Motor neuron (in vitro differentiated cells): ENCODE results near the gene CFAP251. TPM values are rescaled to one million over a fixed set of nuclear protein-coding genes. Genes with fewer than 3 reads are reported as not detected.

Experiments used
- ATAC-seq, 8 experiments: fragments of 200-7000 bp; cut with Tn5 transposase; replicated peaks in 6 of 8; 2 replicates each; pipeline ENCODE4 v1.8.0; 2021; ENCODE audit warnings: mild to moderate bottlenecking in 8 of 8, moderate library complexity in 8 of 8
- H3K27ac ChIP-seq, 2 donors: fragments of 250-450 bp; sonication (Bioruptor Pico); 2 replicates each; pipeline ENCODE4 v1.9.0; 2021; ENCODE audit warnings: antibody characterized with exemption in 2 of 2, mild to moderate bottlenecking in 2 of 2, moderate library complexity in 1 of 2
- H3K4me1 ChIP-seq, 2 donors: fragments of 250-450 bp; sonication (Bioruptor Pico); replicated peaks in 1 of 2; 2 replicates each; pipeline ENCODE4 v1.6.1; 2021; ENCODE audit warnings: antibody characterized with exemption in 2 of 2, mild to moderate bottlenecking in 2 of 2, moderate library complexity in 1 of 2
- H3K4me3 ChIP-seq, 5 donors: fragments of 250-450 bp; sonication (Bioruptor Pico); 2 replicates each; pipeline ENCODE4 v1.9.0; 2021; ENCODE audit warnings: antibody characterized with exemption in 5 of 5, mild to moderate bottlenecking in 5 of 5, moderate library complexity in 4 of 5
- WGBS, 10 experiments: fragments of 450-650 bp; shearing (Covaris generic); methylation state at CpG; one replicate each; pipeline ENCODE4 v1.0.0; 2022; 5-methylcytosine and 5-hydroxymethylcytosine counted together
- in situ Hi-C, 9 experiments: fragments of 400-800 bp; cut with MboI; loops; one replicate each; pipeline ENCODE4 v1.15.0; 2021; ENCODE audit warnings: low sequenced_read_pairs in 9 of 9, low pct_unique_long_range_greater_than_20kb in 2 of 9; ENCODE audit not compliant: unreplicated experiment in 9 of 9
- total RNA-seq, 8 experiments: library from RNA; unstranded; fragments of 300-600 nt; gene quantifications; 2 replicates each; pipeline versions ENCODE4 v1.2.3 to v1.2.4, GENCODE V29; 2022

CFAP251 gene
- total RNA-seq, 8 experiments from 2014 or later, result 1.7 to 5.3 (median 2.7) TPM

- WGBS, 10 experiments, result 34 to 88% (median 66%) methylated on average over 1 to 7 of the region's 10 CpGs; no CpG with 5 or more reads in 2 of the 10 experiments
- no peak overlapping the region for H3K4me3 ChIP-seq
- no peaks in the 10 kb centered on the region for H3K4me1 ChIP-seq
- ATAC-seq, result peak in 1 of 8 experiments; percentile 47
- H3K27ac ChIP-seq, result no peak overlapping the region
- in situ Hi-C loops, result no loop called here
These were observed 72.6 kb downstream of the CFAP251 start for GRCh38 chr12:121990692-121991603.

GRCh38 chr12:121992059-121992879, 73.9 kb downstream of the CFAP251 start:
- peak in 2 of 8 experiments; percentile 70 to 87 for ATAC-seq
- H3K4me3 ChIP-seq, result no peak overlapping the region
- no peaks in the 10 kb centered on the region for H3K4me1 ChIP-seq
- in situ Hi-C loops, result no loop called here
- 26 to 97% (median 76%) methylated on average over 2 to 16 of the region's 21 CpGs; no CpG with 5 or more reads in 2 of the 10 experiments for WGBS, 10 experiments
- no peak overlapping the region for H3K27ac ChIP-seq

- WGBS, 10 experiments, result 14 to 83% (median 56%) methylated on average over 1 to 9 of the region's 9 CpGs
- no peaks in the 10 kb centered on the region for H3K4me1 ChIP-seq
- in situ Hi-C loops, result no loop called here
- no peak overlapping the region for H3K4me3 ChIP-seq
- H3K27ac ChIP-seq, result no peak overlapping the region
- ATAC-seq, result no peak
These were observed 77.9 kb downstream of the CFAP251 start for GRCh38 chr12:121996050-121996944.

- no peak overlapping the region for H3K4me3 ChIP-seq
- ATAC-seq, result no peak
- no peaks in the 10 kb centered on the region for H3K4me1 ChIP-seq
- WGBS, 10 experiments, result 62 to 100% (median 85%) methylated on average over 1 to 12 of the region's 13 CpGs
- in situ Hi-C loops, result no loop called here
- H3K27ac ChIP-seq, result no peak overlapping the region
These were observed 78.7 kb downstream of the CFAP251 start for GRCh38 chr12:121996945-121997612.

GRCh38 chr12:122001466-122002209, 83.2 kb downstream of the CFAP251 start:
- ATAC-seq, result peak in 5 of 8 experiments; percentile 45 to 91 (median 85)
- Histone ChIP-seq H3K4me1 (peaks cover 0 to 3% of the 10 kb centered on the region in 2 donors), H3K4me3 (no peak overlapping the region), H3K27ac (peak overlapping the region in 1 of 2 donors; percentile 57)
- in situ Hi-C loops, result no loop called here
- 0 to 100% (median 61%) methylated on average over 1 to 10 of the region's 17 CpGs; no CpG with 5 or more reads in 2 of the 10 experiments for WGBS, 10 experiments

- H3K27ac ChIP-seq, result no peak overlapping the region
- in situ Hi-C loops, result no loop called here
- 12 to 100% (median 86%) methylated on average over 1 to 14 of the region's 28 CpGs; no CpG with 5 or more reads in 1 of the 10 experiments for WGBS, 10 experiments
- peaks cover 0 to 3% of the 10 kb centered on the region in 2 donors for H3K4me1 ChIP-seq
- peak in 3 of 8 experiments; percentile 30 to 83 (median 47) for ATAC-seq
- no peak overlapping the region for H3K4me3 ChIP-seq
These were observed 85.5 kb downstream of the CFAP251 start for GRCh38 chr12:122003651-122004611.

GRCh38 chr12:122004633-122005071, 86.3 kb downstream of the CFAP251 start:
- no peak overlapping the region for H3K27ac ChIP-seq
- no peak for ATAC-seq
- peaks cover 0 to 3% of the 10 kb centered on the region in 2 donors for H3K4me1 ChIP-seq
- WGBS, 10 experiments, result 34 to 93% (median 61%) methylated on average over 2 to 11 of the region's 12 CpGs; no CpG with 5 or more reads in 4 of the 10 experiments
- H3K4me3 ChIP-seq, result no peak overlapping the region
- in situ Hi-C loops, result no loop called here

- ATAC-seq, result no peak
- in situ Hi-C loops, result no loop called here
- Histone ChIP-seq H3K4me3 (no peak overlapping the region), H3K4me1 (peaks cover 0 to 3% of the 10 kb centered on the region in 2 donors), H3K27ac (no peak overlapping the region)
- WGBS, 10 experiments, result 78 to 100% (median 90%) methylated on average over 1 to 7 of the region's 11 CpGs; no CpG with 5 or more reads in 4 of the 10 experiments
These were observed 86.9 kb downstream of the CFAP251 start for GRCh38 chr12:122005252-122005776.

- in situ Hi-C loops, result no loop called here
- ATAC-seq, result no peak
- peaks cover 0 to 3% of the 10 kb centered on the region in 2 donors for H3K4me1 ChIP-seq
- 69 to 100% (median 92%) methylated on average over 1 to 14 of the region's 24 CpGs; no CpG with 5 or more reads in 2 of the 10 experiments for WGBS, 10 experiments
- H3K4me3 ChIP-seq, result no peak overlapping the region
- H3K27ac ChIP-seq, result no peak overlapping the region
These were observed 88.0 kb downstream of the CFAP251 start for GRCh38 chr12:122006186-122006926.

GRCh38 chr12:122009741-122010140, 91.3 kb downstream of the CFAP251 start:
- in situ Hi-C loops, result no loop called here
- Histone ChIP-seq H3K27ac (no peak overlapping the region), H3K4me3 (no peak overlapping the region), H3K4me1 (no peaks in the 10 kb centered on the region)
- 60 to 100% (median 86%) methylated on average over 1 to 6 of the region's 9 CpGs; no CpG with 5 or more reads in 2 of the 10 experiments for WGBS, 10 experiments
- no peak for ATAC-seq
